ENCODE results near the gene GRAMD1B. TPM values are rescaled to one million over a fixed set of nuclear protein-coding genes. Genes with fewer than 3 reads are reported as not detected.

Gene GRAMD1B
- total and polyA plus RNA-seq, 3 experiments from 2014 or later: 2.1 to 28.2 (median 27.9) TPM

DNA sequence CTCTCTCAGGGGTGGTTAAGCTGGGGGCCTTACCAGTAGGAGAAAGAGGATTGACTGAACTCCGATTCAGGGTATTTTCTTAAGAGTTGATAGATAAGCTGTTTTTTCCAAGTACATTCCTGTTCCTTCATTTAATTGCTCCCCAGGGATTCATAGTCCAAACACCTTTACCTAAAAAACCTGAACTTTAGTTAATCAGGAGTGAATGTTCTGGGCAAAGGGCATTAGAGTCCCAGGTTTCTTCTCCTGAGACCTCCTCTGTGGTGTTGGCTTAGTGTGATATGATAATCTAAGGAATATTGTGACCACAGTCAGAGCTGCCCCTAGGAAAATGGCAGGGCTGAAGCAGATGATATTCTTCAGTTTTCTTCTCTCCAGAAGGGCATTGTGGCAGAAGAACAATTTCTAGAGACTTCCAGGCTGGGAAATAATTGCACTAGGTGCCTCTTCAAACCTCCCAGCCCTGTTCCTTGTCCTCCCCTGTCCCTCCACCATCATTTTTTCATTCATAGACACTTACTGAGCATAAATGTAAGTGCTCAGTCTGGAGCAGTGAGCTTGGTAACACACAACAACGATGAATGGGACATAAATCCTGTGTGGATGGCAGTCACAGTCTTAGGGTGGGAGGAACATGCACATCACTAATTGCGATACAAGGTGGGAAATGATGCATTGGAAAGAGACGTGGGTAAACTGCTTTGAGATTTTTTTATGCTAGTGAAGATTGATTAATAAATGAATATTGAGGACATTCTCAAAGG lies 11.5 kb upstream of the GRAMD1B start:
- no peak overlapping the region for H3K4me3 ChIP-seq (ENCODE audit: low read length)
- Mint-ChIP-seq H3K27me3 (peaks cover 7 to 27% of the 10 kb centered on the region in 2 donors), H3K36me3 (no peaks in the 10 kb centered on the region), H3K4me1 (no peaks in the 10 kb centered on the region), H3K4me3 (no peak overlapping the region), H3K27ac (no peak overlapping the region), H3K9me3 (no peaks in the 10 kb centered on the region)
- no peaks in the 10 kb centered on the region for H3K9me3 ChIP-seq (ENCODE audit: low read length)
- H3K4me1 ChIP-seq (ENCODE audit: insufficient read depth, low read length): no peaks in the 10 kb centered on the region
- POLR2A ChIA-PET: no interaction called here
- CTCF ChIA-PET: interaction anchor here (1.2 to 3.5 kb wide), 2 partner anchors 11 to 16 kb away, joined by 3 to 22 read pairs; no protein-coding TSS in a partner anchor
- DNase-seq: no peak
- H3K27ac ChIP-seq (ENCODE audit: low read depth, low read length): no peak overlapping the region
- no peaks in the 10 kb centered on the region for H3K27me3 ChIP-seq (ENCODE audit: insufficient read depth, low read length, poor library complexity, severe bottlenecking)
- no peaks in the 10 kb centered on the region for H3K36me3 ChIP-seq (ENCODE audit: insufficient read depth, low read length)

DNA sequence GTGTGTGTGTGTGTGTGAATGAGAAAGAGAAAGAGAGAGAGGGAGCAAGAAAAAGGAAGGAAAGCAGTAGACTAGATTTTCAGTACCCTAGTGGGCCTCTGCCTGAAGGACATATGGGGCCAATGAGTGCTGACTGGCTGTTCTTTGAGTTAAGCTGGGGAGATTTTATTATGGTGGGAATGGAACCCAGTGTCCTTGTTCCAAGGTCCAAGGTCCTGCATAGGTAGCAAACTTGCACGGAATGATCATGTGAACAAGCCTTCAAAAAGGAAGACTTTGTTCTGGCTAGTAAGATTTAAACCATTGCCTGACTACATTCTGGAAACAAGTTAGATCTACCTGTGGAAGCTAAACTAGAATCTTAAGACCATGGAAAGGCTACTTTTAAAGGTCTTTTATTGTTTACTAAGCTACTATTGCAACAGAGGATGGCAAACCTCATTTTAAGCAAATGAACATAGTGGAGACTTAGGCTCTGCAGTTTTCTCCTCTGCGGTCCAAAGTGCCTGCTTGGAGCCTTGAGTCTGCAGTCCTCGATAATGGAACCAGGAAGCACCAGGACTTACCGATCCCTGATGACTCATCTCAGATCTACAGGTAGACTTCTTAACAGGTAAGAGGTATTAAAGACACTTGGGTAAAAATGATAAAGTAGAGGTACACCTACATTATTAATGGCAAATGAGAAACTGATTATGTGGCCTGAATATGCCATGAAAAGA lies 10.2 kb upstream of the GRAMD1B start:
- H3K36me3 Mint-ChIP-seq: no peaks in the 10 kb centered on the region
- H3K4me3 Mint-ChIP-seq: no peak overlapping the region
- no peak for DNase-seq
- Histone ChIP-seq H3K27me3 (ENCODE audit: insufficient read depth, low read length, poor library complexity, severe bottlenecking) (no peaks in the 10 kb centered on the region), H3K9me3 (ENCODE audit: low read length) (no peaks in the 10 kb centered on the region), H3K36me3 (ENCODE audit: insufficient read depth, low read length) (no peaks in the 10 kb centered on the region), H3K4me3 (ENCODE audit: low read length) (no peak overlapping the region), H3K27ac (ENCODE audit: low read depth, low read length) (no peak overlapping the region), H3K4me1 (ENCODE audit: insufficient read depth, low read length) (no peaks in the 10 kb centered on the region)
- no peak overlapping the region for H3K27ac Mint-ChIP-seq
- POLR2A ChIA-PET: no interaction called here
- no peaks in the 10 kb centered on the region for H3K9me3 Mint-ChIP-seq
- no peaks in the 10 kb centered on the region for H3K4me1 Mint-ChIP-seq
- CTCF ChIA-PET: no interaction called here
- H3K27me3 Mint-ChIP-seq: peaks cover 7 to 33% of the 10 kb centered on the region in 2 donors

DNA sequence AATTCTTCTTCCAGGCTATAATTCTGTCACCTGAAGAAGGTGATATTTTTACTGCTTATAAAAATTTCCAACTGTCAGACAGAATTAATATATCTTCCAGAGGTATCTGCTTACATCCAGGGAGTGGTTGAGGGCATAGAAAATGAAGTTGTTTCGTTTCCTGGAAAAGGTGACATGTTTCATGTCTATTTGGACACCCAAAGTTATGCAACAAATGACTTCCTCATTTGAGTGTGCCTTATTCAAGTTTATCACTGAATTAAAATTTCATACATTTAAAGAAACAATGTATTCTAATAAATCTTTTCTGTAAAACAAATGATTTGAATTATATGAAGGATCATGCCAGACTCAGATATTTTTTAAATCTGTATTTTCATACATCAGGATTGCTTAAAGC lies 8.5 kb upstream of the GRAMD1B start:
- no peak overlapping the region for H3K27ac Mint-ChIP-seq
- H3K4me3 Mint-ChIP-seq: no peak overlapping the region
- no peaks in the 10 kb centered on the region for H3K36me3 ChIP-seq (ENCODE audit: insufficient read depth, low read length)
- no peak for DNase-seq
- no peaks in the 10 kb centered on the region for H3K4me1 ChIP-seq (ENCODE audit: insufficient read depth, low read length)
- H3K9me3 ChIP-seq (ENCODE audit: low read length): no peaks in the 10 kb centered on the region
- POLR2A ChIA-PET: no interaction called here
- CTCF ChIA-PET: interaction anchor here (1.1 to 1.7 kb wide), 2 partner anchors 13 to 14 kb away, joined by 3 to 4 read pairs; no protein-coding TSS in a partner anchor
- no peaks in the 10 kb centered on the region for H3K27me3 ChIP-seq (ENCODE audit: insufficient read depth, low read length, poor library complexity, severe bottlenecking)
- H3K4me1 Mint-ChIP-seq: no peaks in the 10 kb centered on the region
- H3K27me3 Mint-ChIP-seq: peaks cover 7 to 33% of the 10 kb centered on the region in 2 donors
- no peaks in the 10 kb centered on the region for H3K9me3 Mint-ChIP-seq
- no peaks in the 10 kb centered on the region for H3K36me3 Mint-ChIP-seq
- H3K4me3 ChIP-seq (ENCODE audit: low read length): no peak overlapping the region
- no peak overlapping the region for H3K27ac ChIP-seq (ENCODE audit: low read depth, low read length)

DNA sequence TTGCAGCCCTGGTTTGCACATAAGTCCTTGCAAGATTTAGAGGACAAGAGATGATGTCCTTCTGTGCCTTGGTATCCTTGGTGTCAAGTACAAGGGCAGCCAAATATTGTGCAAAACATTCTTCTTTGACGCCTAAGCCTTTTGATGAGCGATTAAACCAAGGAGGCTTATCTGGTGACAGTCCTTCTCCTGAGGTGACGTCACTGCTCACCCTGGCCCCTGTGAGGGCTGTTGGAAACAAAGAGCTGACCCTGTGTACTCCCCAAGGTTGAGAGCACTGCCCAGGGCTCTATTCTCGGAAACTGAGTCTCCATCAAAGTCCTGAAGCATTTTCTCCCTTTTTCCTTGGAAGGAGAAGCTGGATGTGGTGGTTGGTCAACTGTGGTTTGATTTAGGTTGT lies 4.7 kb upstream of the GRAMD1B start:
- POLR2A ChIA-PET: no interaction called here
- no peaks in the 10 kb centered on the region for H3K27me3 ChIP-seq (ENCODE audit: insufficient read depth, low read length, poor library complexity, severe bottlenecking)
- no peaks in the 10 kb centered on the region for H3K36me3 ChIP-seq (ENCODE audit: insufficient read depth, low read length)
- Mint-ChIP-seq H3K9me3 (no peaks in the 10 kb centered on the region), H3K36me3 (no peaks in the 10 kb centered on the region), H3K4me3 (no peak overlapping the region), H3K27me3 (peaks cover 11 to 20% of the 10 kb centered on the region in 2 donors), H3K4me1 (peaks cover 9 to 11% (median 10%) of the 10 kb centered on the region in 3 donors), H3K27ac (no peak overlapping the region)
- no peak overlapping the region for H3K4me3 ChIP-seq (ENCODE audit: low read length)
- CTCF ChIA-PET: interaction anchor here (2.3 kb wide), 1 partner anchor 18 kb away, joined by 12 read pairs; no protein-coding TSS in a partner anchor
- no peak for DNase-seq
- no peak overlapping the region for H3K27ac ChIP-seq (ENCODE audit: low read depth, low read length)
- peaks cover 6% of the 10 kb centered on the region for H3K4me1 ChIP-seq (ENCODE audit: insufficient read depth, low read length)
- no peaks in the 10 kb centered on the region for H3K9me3 ChIP-seq (ENCODE audit: low read length)

DNA sequence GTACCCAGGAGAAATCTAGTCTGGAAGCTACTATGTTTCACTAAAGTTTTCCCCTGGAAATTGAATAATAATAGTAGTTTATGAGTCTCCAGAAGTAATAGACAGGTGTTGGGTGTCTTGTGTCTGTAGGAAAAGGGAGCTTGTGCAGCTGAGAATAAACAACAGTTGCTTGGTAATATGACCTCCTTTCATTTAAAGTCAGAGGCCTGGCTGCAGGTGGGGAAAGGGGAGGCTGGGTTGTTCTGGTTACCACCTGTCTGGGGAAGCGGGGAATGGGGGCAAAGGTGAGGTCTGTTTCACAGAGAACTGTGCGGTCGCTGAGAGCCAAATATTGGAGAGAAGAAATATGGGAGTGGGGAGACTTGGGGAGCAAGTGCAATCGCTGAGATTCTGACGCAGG lies 3.3 kb upstream of the GRAMD1B start:
- Histone ChIP-seq H3K4me3 (ENCODE audit: low read length) (no peak overlapping the region), H3K27ac (ENCODE audit: low read depth, low read length) (no peak overlapping the region), H3K4me1 (ENCODE audit: insufficient read depth, low read length) (peaks cover 6% of the 10 kb centered on the region), H3K9me3 (ENCODE audit: low read length) (no peaks in the 10 kb centered on the region), H3K36me3 (ENCODE audit: insufficient read depth, low read length) (no peaks in the 10 kb centered on the region), H3K27me3 (ENCODE audit: insufficient read depth, low read length, poor library complexity, severe bottlenecking) (no peaks in the 10 kb centered on the region)
- ChIA-PET CTCF (interaction anchor here (1.1 to 2.3 kb wide), 2 partner anchors 9 to 19 kb away, joined by 5 to 12 read pairs; no protein-coding TSS in a partner anchor), POLR2A (no interaction called here)
- peaks cover 11 to 20% of the 10 kb centered on the region in 2 donors for H3K27me3 Mint-ChIP-seq
- H3K27ac Mint-ChIP-seq: peak overlapping the region in 1 of 8 donors; percentile 21
- H3K9me3 Mint-ChIP-seq: no peaks in the 10 kb centered on the region
- peaks cover 9 to 17% (median 15%) of the 10 kb centered on the region in 3 donors for H3K4me1 Mint-ChIP-seq
- H3K36me3 Mint-ChIP-seq: peaks cover 0 to 2% (median 0%) of the 10 kb centered on the region in 3 donors
- DNase-seq: no peak
- H3K4me3 Mint-ChIP-seq: peak overlapping the region in 1 of 7 donors; percentile 6

- DNase-seq: no peak
- Histone ChIP-seq H3K4me1 (ENCODE audit: insufficient read depth, low read length) (peaks cover 6% of the 10 kb centered on the region), H3K9me3 (ENCODE audit: low read length) (no peaks in the 10 kb centered on the region), H3K27me3 (ENCODE audit: insufficient read depth, low read length, poor library complexity, severe bottlenecking) (no peaks in the 10 kb centered on the region), H3K27ac (ENCODE audit: low read depth, low read length) (no peak overlapping the region), H3K36me3 (ENCODE audit: insufficient read depth, low read length) (no peaks in the 10 kb centered on the region), H3K4me3 (ENCODE audit: low read length) (no peak overlapping the region)
- ChIA-PET POLR2A (no interaction called here), CTCF (interaction anchor here (0.9 to 2.8 kb wide), 3 partner anchors 11 to 20 kb away, joined by 3 to 16 read pairs (median 12); no protein-coding TSS in a partner anchor)
- Mint-ChIP-seq H3K4me1 (peaks cover 13 to 23% (median 21%) of the 10 kb centered on the region in 3 donors), H3K27ac (no peak overlapping the region), H3K4me3 (peak overlapping the region in 1 of 7 donors; percentile 59), H3K9me3 (no peaks in the 10 kb centered on the region), H3K36me3 (peaks cover 0 to 2% (median 0%) of the 10 kb centered on the region in 3 donors), H3K27me3 (peaks cover 11 to 15% of the 10 kb centered on the region in 2 donors)
These were observed 2.7 kb upstream of the GRAMD1B start for GRCh38 chr11:123427405-123427804.

DNA sequence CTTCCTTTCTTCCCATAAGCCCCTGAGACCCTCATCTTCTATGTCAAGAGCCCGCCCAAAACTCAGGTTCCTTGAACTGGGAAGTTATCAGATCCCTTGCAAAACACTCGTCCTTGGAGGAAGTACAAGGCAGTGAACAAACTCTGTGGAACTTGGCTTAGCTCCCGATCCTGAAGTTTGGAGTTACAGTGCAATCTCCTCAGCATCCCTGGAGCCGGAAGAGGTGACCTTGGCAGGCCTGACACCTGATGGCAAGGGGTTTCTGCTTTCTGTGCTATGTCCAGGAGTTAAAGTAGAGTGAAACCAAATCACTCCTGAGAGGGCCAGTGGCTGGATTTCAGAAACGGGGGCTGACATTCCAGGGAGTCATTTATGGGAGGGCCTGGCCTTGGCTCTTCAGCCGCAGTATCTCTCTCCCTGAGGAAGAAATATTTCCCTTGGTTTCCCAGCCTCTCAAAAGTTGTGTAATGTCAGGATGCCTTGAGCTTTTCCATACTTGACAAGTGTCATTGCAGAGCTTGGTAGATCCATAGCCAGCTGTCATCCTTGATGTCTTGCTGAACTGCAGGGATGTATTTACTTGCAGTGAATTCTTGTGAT lies 1.9 kb upstream of the GRAMD1B start:
- Mint-ChIP-seq H3K36me3 (peaks cover 0 to 2% (median 0%) of the 10 kb centered on the region in 3 donors), H3K4me3 (peak overlapping the region in 4 of 7 donors; percentile 29 to 92 (median 44)), H3K27ac (peak overlapping the region in 2 of 8 donors; percentile 54 to 77), H3K27me3 (peaks cover 9 to 10% of the 10 kb centered on the region in 2 donors), H3K4me1 (peaks cover 17 to 29% (median 27%) of the 10 kb centered on the region in 3 donors), H3K9me3 (no peaks in the 10 kb centered on the region)
- H3K27ac ChIP-seq (ENCODE audit: low read depth, low read length): no peak overlapping the region
- CTCF ChIA-PET: interaction anchor here (0.9 to 2.8 kb wide), 2 partner anchors 12 to 21 kb away, joined by 3 to 16 read pairs; no protein-coding TSS in a partner anchor
- no peak for DNase-seq
- no peak overlapping the region for H3K4me3 ChIP-seq (ENCODE audit: low read length)
- no peaks in the 10 kb centered on the region for H3K27me3 ChIP-seq (ENCODE audit: insufficient read depth, low read length, poor library complexity, severe bottlenecking)
- POLR2A ChIA-PET: no interaction called here
- H3K36me3 ChIP-seq (ENCODE audit: insufficient read depth, low read length): no peaks in the 10 kb centered on the region
- no peaks in the 10 kb centered on the region for H3K9me3 ChIP-seq (ENCODE audit: low read length)
- peaks cover 6% of the 10 kb centered on the region for H3K4me1 ChIP-seq (ENCODE audit: insufficient read depth, low read length)
